GM23248 (cell line): Measurements from ENCODE around the gene TRIM2. TPM values are rescaled to one million over a fixed set of nuclear protein-coding genes. Genes with fewer than 3 reads are reported as not detected.

Source experiments
- DNase-seq: peaks from one replicate; pipeline ENCODE4 v3.0.0-alpha.2; 2015
- H2AFZ ChIP-seq: fragments of 200-600 bp; sonication (generic); 2 replicates; pipeline ENCODE4 v1.6.1; 2016; ENCODE audit warnings: antibody characterized with exemption
- H3F3A ChIP-seq: fragments of 200-600 bp; sonication (generic); 2 replicates; pipeline ENCODE4 v1.6.1; 2016; ENCODE audit warnings: mild to moderate bottlenecking, antibody characterized with exemption, mixed run types; ENCODE audit not compliant: insufficient read depth
- H3K27ac ChIP-seq: fragments of 200-600 bp; sonication (generic); 2 replicates; pipeline ENCODE4 v1.5.1; 2016; ENCODE audit warnings: mild to moderate bottlenecking
- H3K27me3 ChIP-seq: fragments of 200-600 bp; sonication (generic); replicated peaks from 2 replicates; pipeline ENCODE4 v1.6.1; 2016; ENCODE audit warnings: mild to moderate bottlenecking; ENCODE audit not compliant: insufficient read depth
- H3K36me3 ChIP-seq: fragments of 200-600 bp; sonication (generic); 2 replicates; pipeline ENCODE4 v1.6.1; 2016; ENCODE audit warnings: low read depth, mild to moderate bottlenecking
- H3K4me1 ChIP-seq: fragments of 200-600 bp; sonication (generic); 2 replicates; pipeline ENCODE4 v1.6.1; 2016; ENCODE audit warnings: mild to moderate bottlenecking; ENCODE audit not compliant: insufficient read depth
- H3K4me2 ChIP-seq: fragments of 200-600 bp; sonication (generic); one replicate; pipeline ENCODE4 v1.6.1; 2016; ENCODE audit warnings: mild to moderate bottlenecking; ENCODE audit not compliant: unreplicated experiment
- H3K4me3 ChIP-seq: fragments of 200-600 bp; sonication (generic); 2 replicates; pipeline ENCODE4 v1.5.1; 2016; ENCODE audit warnings: mild to moderate bottlenecking
- H3K79me2 ChIP-seq: fragments of 200-600 bp; sonication (generic); 2 replicates; pipeline ENCODE4 v1.6.1; 2016; ENCODE audit warnings: mild to moderate bottlenecking; ENCODE audit not compliant: insufficient read depth
- H3K9ac ChIP-seq: fragments of 200-600 bp; sonication (generic); 2 replicates; pipeline ENCODE4 v1.6.1; 2016; ENCODE audit warnings: mild to moderate bottlenecking
- H3K9me2 ChIP-seq: fragments of 200-600 bp; sonication (generic); 2 replicates; pipeline ENCODE4 v1.6.1; 2016; ENCODE audit warnings: mixed run types, mild to moderate bottlenecking, moderate library complexity; ENCODE audit not compliant: insufficient read depth
- H3K9me3 ChIP-seq: fragments of 200-600 bp; sonication (generic); one replicate; pipeline ENCODE4 v1.6.1; 2017; ENCODE audit warnings: low read depth
- H4K20me1 ChIP-seq: fragments of 200-600 bp; sonication (generic); 2 replicates; pipeline ENCODE4 v1.6.0; 2016; ENCODE audit not compliant: insufficient read depth
- EZH2 ChIP-seq: fragments of 200-600 bp; sonication (generic); IDR thresholded peaks from 2 replicates; pipeline ENCODE4 v1.6.1; 2018; ENCODE audit warnings: antibody characterized with exemption, mild to moderate bottlenecking; ENCODE audit not compliant: insufficient read depth, poor library complexity, severe bottlenecking
- EZH2phosphoT487 ChIP-seq: fragments of 200-600 bp; sonication (generic); IDR thresholded peaks from 2 replicates; pipeline ENCODE4 v1.6.1; 2018; ENCODE audit warnings: antibody characterized with exemption, moderate library complexity, mild to moderate bottlenecking, low read depth; ENCODE audit not compliant: insufficient read depth
- WGBS, 2 experiments: methylation state at CpG; one replicate each; pipeline ENCODE4 v1.1.6; 2015 to 2017; ENCODE audit warnings: low lambda C conversion rate in 2 of 2, low coverage in 1 of 2; ENCODE audit errors: missing lambda C conversion rate in 2 of 2; 5-methylcytosine and 5-hydroxymethylcytosine counted together
- in situ Hi-C: fragments of 300-500 bp; cut with MboI; formaldehyde crosslinking; loops from 2 replicates; pipeline ENCODE4 v1.15.0; 2020
- polyA plus RNA-seq: library from polyadenylated mRNA; unstranded; fragments of >200 nt; fragmentation: Nextera tagmentation; extraction: Ambion mirVana; gene quantifications from 2 replicates; pipeline ENCODE4 v1.2.1, GENCODE V29; 2016
- total RNA-seq: library from RNA; depleted of rRNA; stranded (reverse); fragments of >200 nt; shearing (Covaris generic); gene quantifications from 2 replicates; pipeline ENCODE4 v1.2.3, GENCODE V29; 2014

The TRIM2 gene
- total and polyA plus RNA-seq, 2 experiments from 2014 or later: 12.3 to 26.4 TPM

- TF ChIP-seq EZH2 (no peak), EZH2phosphoT487 (no peak)
- peaks cover 6% of the 10 kb centered on the region for H3K9me3 ChIP-seq
- no peak overlapping the region for H3K27ac ChIP-seq
- peaks cover 6% of the 10 kb centered on the region; the same call in 1 of the 2 replicates for H3K36me3 ChIP-seq
- 96 to 100% methylated on average over 1 of the region's 1 CpG for WGBS, 2 experiments
- in situ Hi-C loops: no loop called here
- no peak overlapping the region for H2AFZ ChIP-seq
- no peaks in the 10 kb centered on the region for H3K4me1 ChIP-seq
- no peak overlapping the region for H3K9ac ChIP-seq
- H3K9me2 ChIP-seq: no peaks in the 10 kb centered on the region
- no peak overlapping the region for H3K4me2 ChIP-seq
- H3K4me3 ChIP-seq: no peak overlapping the region
- H4K20me1 ChIP-seq: no peaks in the 10 kb centered on the region
- H3F3A ChIP-seq: no peaks in the 10 kb centered on the region
- H3K79me2 ChIP-seq: no peaks in the 10 kb centered on the region
- DNase-seq: no peak
- H3K27me3 ChIP-seq: no peaks in the 10 kb centered on the region
Observed at GRCh38 chr4:153369021-153369420, 164.8 kb downstream of the TRIM2 start.

GRCh38 chr4:153371701-153372234 lies 167.5 kb downstream of the TRIM2 start:
- Histone ChIP-seq H4K20me1 (no peaks in the 10 kb centered on the region), H3K9ac (no peak overlapping the region), H3K4me1 (peaks cover 15% of the 10 kb centered on the region), H3K27ac (no peak overlapping the region), H3K4me2 (no peak overlapping the region), H3K4me3 (no peak overlapping the region), H3K9me3 (peaks cover 6% of the 10 kb centered on the region), H3K79me2 (no peaks in the 10 kb centered on the region), H3K9me2 (no peaks in the 10 kb centered on the region), H2AFZ (no peak overlapping the region), H3F3A (peaks cover 6% of the 10 kb centered on the region; the same call in 1 of the 2 replicates), H3K27me3 (no peaks in the 10 kb centered on the region), H3K36me3 (peaks cover 6% of the 10 kb centered on the region; the same call in 1 of the 2 replicates)
- WGBS, 2 experiments: 97 to 98% methylated on average over 6 of the region's 6 CpGs
- in situ Hi-C loops: no loop called here
- TF ChIP-seq EZH2 (no peak), EZH2phosphoT487 (no peak)
- DNase-seq: no peak

- no peak for DNase-seq
- Histone ChIP-seq H3K9ac (no peak overlapping the region), H3K4me1 (peaks cover 15% of the 10 kb centered on the region)
Observed at GRCh38 chr4:153372967-153373562, 168.8 kb downstream of the TRIM2 start.

GRCh38 chr4:153374442-153374841 lies 170.2 kb downstream of the TRIM2 start:
- Histone ChIP-seq H3K4me3 (0 out of 2 replicates have a peak overlapping the region, but pooled peaks have one; percentile 20), H3K9ac (no peak overlapping the region), H3K9me2 (no peaks in the 10 kb centered on the region), H4K20me1 (no peaks in the 10 kb centered on the region), H3K79me2 (no peaks in the 10 kb centered on the region), H3K4me1 (peaks cover 15% of the 10 kb centered on the region), H3F3A (peaks cover 6% of the 10 kb centered on the region; the same call in 1 of the 2 replicates), H3K4me2 (peak overlapping the region; percentile 48), H3K27me3 (no peaks in the 10 kb centered on the region), H2AFZ (0 out of 2 replicates have a peak overlapping the region, but pooled peaks have one; percentile 23), H3K36me3 (0 out of 2 replicates have a peak, but pooled peaks cover 6% of the 10 kb centered on the region), H3K27ac (no peak overlapping the region), H3K9me3 (peaks cover 6% of the 10 kb centered on the region)
- DNase-seq: peak; percentile 45
- in situ Hi-C loops: no loop called here
- 0 to 1% methylated on average over 2 of the region's 2 CpGs for WGBS, 2 experiments
- TF ChIP-seq EZH2phosphoT487 (no peak), EZH2 (no peak)

More at GRCh38 chr4:153372967-153373562, 168.8 kb downstream of the TRIM2 start:
- TF ChIP-seq EZH2 (no peak), EZH2phosphoT487 (no peak)
- Histone ChIP-seq H3K27ac (no peak overlapping the region), H3K79me2 (no peaks in the 10 kb centered on the region), H3K36me3 (peaks cover 6% of the 10 kb centered on the region; the same call in 1 of the 2 replicates), H3K4me3 (no peak overlapping the region), H3K27me3 (no peaks in the 10 kb centered on the region), H3F3A (peaks cover 6% of the 10 kb centered on the region; the same call in 1 of the 2 replicates), H3K9me3 (peaks cover 6% of the 10 kb centered on the region), H3K9me2 (no peaks in the 10 kb centered on the region), H3K4me2 (no peak overlapping the region), H2AFZ (no peak overlapping the region), H4K20me1 (no peaks in the 10 kb centered on the region)
- 68 to 88% methylated on average over 1 of the region's 1 CpG for WGBS, 2 experiments
- in situ Hi-C loops: no loop called here
